ENCODE data around the gene CCM2. TPM values are rescaled to one million over a fixed set of nuclear protein-coding genes. Genes with fewer than 3 reads are reported as not detected.

The CCM2 gene
- total RNA-seq, 3 donors from 2014 or later: 32.3 to 45.3 (median 35.4) TPM

DNA sequence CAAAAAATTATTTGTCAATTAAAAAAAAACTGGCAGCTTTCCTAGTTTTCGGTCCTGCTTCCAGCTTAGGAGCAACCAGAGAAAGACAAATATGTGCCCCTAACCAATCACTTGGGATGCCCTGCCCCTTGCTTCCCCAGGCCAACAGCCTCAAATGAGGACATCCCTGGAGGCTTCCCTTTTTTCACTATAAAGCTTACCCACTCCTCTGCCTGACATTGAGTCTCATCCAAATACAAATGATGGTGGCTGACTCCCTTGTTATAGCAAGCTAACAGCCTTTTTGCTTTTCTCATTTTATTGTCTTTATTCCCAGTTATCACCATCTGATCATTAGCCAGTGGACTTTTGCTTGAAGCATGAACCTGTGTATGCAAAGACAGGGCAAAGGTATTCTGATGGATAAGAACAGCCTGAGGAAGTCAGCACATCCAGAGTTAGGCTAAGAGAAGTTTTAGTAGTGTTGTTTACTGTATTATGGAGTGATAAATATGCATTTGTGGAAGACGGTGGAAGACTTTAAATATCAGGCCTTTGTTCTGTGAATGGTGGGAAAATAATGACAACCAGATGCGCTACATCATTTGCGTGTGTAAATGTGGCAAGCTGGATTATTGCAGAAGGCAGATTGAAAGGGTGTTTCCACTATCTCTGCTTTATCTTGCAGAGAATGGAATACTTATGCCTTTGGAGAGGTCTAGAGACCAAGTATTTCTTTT is 1.7 kb upstream of the CCM2 start:
- no peaks in the 10 kb centered on the region for H3K9me3 ChIP-seq
- TF ChIP-seq POLR2A (IDR thresholded peaks at IDR 0.05) (no peak), POLR2AphosphoS5 (IDR thresholded peaks at IDR 0.05) (no peak)
- TF ChIP-seq, protein P1, sequence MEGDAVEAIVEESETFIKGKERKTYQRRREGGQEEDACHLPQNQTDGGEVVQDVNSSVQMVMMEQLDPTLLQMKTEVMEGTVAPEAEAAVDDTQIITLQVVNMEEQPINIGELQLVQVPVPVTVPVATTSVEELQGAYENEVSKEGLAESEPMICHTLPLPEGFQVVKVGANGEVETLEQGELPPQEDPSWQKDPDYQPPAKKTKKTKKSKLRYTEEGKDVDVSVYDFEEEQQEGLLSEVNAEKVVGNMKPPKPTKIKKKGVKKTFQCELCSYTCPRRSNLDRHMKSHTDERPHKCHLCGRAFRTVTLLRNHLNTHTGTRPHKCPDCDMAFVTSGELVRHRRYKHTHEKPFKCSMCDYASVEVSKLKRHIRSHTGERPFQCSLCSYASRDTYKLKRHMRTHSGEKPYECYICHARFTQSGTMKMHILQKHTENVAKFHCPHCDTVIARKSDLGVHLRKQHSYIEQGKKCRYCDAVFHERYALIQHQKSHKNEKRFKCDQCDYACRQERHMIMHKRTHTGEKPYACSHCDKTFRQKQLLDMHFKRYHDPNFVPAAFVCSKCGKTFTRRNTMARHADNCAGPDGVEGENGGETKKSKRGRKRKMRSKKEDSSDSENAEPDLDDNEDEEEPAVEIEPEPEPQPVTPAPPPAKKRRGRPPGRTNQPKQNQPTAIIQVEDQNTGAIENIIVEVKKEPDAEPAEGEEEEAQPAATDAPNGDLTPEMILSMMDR (IDR thresholded peaks at IDR 0.05): no peak
- H3K4me3 ChIP-seq: peak overlapping the region in 2 of 3 donors; percentile 78 to 91
- peaks cover 0 to 6% of the 10 kb centered on the region in 2 donors for H3K4me1 ChIP-seq
- no peaks in the 10 kb centered on the region for H3K36me3 ChIP-seq
- intact Hi-C loops (cut with DNase I; ENCODE audit: low total_unique reads): no loop called here
- H3K27me3 ChIP-seq: no peaks in the 10 kb centered on the region
- no peak for DNase-seq (ENCODE audit: low spot score in 2 of 2)
- H3K27ac ChIP-seq: peak overlapping the region; percentile 78 to 93

DNA sequence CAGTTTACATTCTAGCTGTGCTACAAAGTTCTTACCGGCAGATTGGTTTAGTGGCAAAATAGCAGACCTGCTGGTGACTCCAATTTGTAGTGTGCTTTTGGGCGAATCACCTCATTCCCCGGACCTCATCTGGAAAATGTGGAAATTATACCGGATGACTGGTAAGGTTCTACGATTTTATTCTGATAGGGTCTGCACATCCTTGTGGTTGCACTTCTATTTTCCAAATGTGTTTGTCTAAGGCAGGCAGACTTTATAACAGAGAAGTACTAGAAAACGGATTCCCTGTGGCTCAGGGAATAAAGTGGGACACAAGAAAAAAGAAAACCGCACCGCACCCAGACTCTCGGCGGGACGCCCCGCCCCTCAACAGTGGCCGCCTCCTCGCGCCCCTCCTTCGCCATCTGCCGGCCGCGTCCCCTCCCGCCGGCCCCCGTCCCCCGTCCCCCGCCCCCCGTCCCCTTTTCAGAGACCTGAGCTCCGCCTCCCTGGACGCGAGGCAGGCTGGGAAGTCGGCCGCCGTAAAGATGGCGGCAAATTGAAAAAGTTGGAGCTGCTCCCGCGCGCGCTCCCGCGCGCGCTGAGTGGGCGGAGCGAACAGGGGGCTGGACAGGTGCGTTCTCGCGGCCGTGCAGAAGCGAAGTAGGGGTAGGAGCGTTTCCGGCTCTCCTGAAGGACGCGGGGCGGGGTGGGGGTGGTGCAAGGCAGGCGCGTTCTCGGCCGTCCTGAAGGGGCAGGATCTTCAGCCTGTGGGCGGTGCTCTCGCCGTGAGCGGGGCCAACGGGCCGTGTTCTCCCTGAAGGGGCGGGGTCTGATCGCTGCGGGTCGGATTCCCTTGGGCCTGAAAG is 532 bp upstream of the CCM2 start:
- Histone ChIP-seq H3K9me3 (no peaks in the 10 kb centered on the region), H3K4me3 (peak overlapping the region; percentile 65 to 91 (median 78)), H3K27me3 (no peaks in the 10 kb centered on the region), H3K27ac (peak overlapping the region; percentile 78 to 93), H3K4me1 (peaks cover 0 to 6% of the 10 kb centered on the region in 2 donors), H3K36me3 (no peaks in the 10 kb centered on the region)
- intact Hi-C loops (cut with DNase I; ENCODE audit: low total_unique reads): no loop called here
- peak; percentile 99 for DNase-seq (ENCODE audit: low spot score in 2 of 2)
- TF ChIP-seq POLR2A (IDR thresholded peaks at IDR 0.05): no peak
- TF ChIP-seq, protein P1 (IDR thresholded peaks at IDR 0.05): no peak
- TF ChIP-seq POLR2AphosphoS5 (IDR thresholded peaks at IDR 0.05): no peak

DNA sequence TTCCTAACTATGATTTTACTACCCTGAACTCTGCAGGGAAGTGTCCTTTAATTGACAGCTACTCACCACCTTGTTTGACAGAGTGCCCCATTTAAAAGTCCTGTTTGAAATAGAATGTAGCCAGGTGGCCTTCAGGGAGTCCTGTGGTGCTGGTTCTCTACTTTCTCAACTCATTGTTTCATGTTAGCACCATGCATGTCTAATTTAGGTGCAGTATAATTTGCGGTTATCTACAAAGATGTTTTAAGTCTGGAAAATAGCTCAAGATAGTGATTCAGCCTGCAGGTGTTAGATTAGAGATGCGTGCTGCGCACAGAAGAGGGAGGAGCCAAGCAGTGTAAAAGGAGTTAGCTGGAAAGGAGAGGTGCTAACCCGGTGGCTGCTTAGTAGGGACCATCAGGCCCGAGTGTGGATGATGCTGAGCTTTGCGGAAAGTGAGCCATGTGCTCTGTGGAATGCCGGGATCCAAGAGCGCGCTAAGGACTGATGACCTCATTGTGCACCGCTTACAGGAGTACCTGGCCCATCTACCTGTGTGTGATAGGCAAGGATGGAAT is 1.2 kb downstream of the CCM2 start:
- DNase-seq (ENCODE audit: low spot score in 2 of 2): no peak
- no peaks in the 10 kb centered on the region for H3K9me3 ChIP-seq
- intact Hi-C loops (cut with DNase I; ENCODE audit: low total_unique reads): no loop called here

DNA sequence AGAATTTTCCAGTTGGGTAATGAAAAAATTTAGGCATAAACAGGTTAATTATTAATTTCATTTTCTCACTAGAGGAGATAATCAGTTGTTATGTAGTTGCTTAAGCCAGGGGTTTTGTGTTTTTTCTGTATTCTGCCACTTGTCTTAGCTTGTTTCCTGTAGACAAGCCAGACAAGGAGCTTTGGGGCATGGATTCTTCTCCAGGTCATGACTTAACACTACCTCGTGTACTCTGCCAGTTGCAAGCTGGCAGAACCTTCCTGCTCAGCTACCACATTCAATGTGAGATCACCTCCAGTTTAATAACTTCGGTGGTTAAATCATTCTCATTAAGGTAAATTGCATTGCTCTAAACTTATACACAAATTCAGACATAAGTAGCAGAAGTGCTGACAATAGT is 1.8 kb downstream of the CCM2 start:
- intact Hi-C loops (cut with DNase I; ENCODE audit: low total_unique reads): no loop called here
- H3K27ac ChIP-seq: peak overlapping the region; percentile 45 to 93
- no peaks in the 10 kb centered on the region for H3K27me3 ChIP-seq
- H3K36me3 ChIP-seq: no peaks in the 10 kb centered on the region
- H3K4me3 ChIP-seq: peak overlapping the region in 2 of 3 donors; percentile 78 to 91
- no peaks in the 10 kb centered on the region for H3K9me3 ChIP-seq
- peak in 1 of 2 donors; percentile 57 for DNase-seq (ENCODE audit: low spot score in 2 of 2)
- peaks cover 0 to 6% of the 10 kb centered on the region in 2 donors for H3K4me1 ChIP-seq
- TF ChIP-seq POLR2AphosphoS5 (IDR thresholded peaks at IDR 0.05): no peak
- TF ChIP-seq POLR2A (IDR thresholded peaks at IDR 0.05): no peak
- TF ChIP-seq, protein P1 (IDR thresholded peaks at IDR 0.05): no peak

More for the DNA sequence above, 1.2 kb downstream of the CCM2 start:
- Histone ChIP-seq H3K27me3 (no peaks in the 10 kb centered on the region), H3K27ac (peak overlapping the region; percentile 45 to 93), H3K36me3 (no peaks in the 10 kb centered on the region), H3K4me3 (peak overlapping the region; percentile 65 to 91 (median 78)), H3K4me1 (peaks cover 0 to 6% of the 10 kb centered on the region in 2 donors)
- TF ChIP-seq POLR2A (IDR thresholded peaks at IDR 0.05): no peak
- TF ChIP-seq, protein P1 (IDR thresholded peaks at IDR 0.05): no peak
- TF ChIP-seq POLR2AphosphoS5 (IDR thresholded peaks at IDR 0.05): no peak
